K562 (cell line): ENCODE results near the gene GPHA2. TPM values are rescaled to one million over a fixed set of nuclear protein-coding genes. Genes with fewer than 3 reads are reported as not detected.
A peak's percentile ranks its signal among the peaks of the same experiment; 100 is the strongest.

Source experiments
- ATF2 ChIP-seq: sonication (generic); formaldehyde crosslinking; IDR thresholded peaks from 2 replicates; pipeline ENCODE4 v1.8.1; 2022; ENCODE audit warnings: missing genetic modification reagents
- CBX1 ChIP-seq: sonication (generic); IDR thresholded peaks from 2 replicates; pipeline ENCODE4 v1.6.1; 2016; ENCODE audit warnings: antibody characterized with exemption, low read depth, mild to moderate bottlenecking
- JUNB ChIP-seq: fragments of 450-650 bp; formaldehyde crosslinking; conservative IDR thresholded peaks from 2 replicates; pipeline ENCODE4 v1.4.0; 2020; ENCODE audit warnings: mild to moderate bottlenecking
- MCM2 ChIP-seq: fragments of 450-650 bp; IDR thresholded peaks from 2 replicates; pipeline ENCODE4 v1.6.1; 2017; ENCODE audit warnings: low read depth, mild to moderate bottlenecking
- MTA1 ChIP-seq: fragments of 450-650 bp; IDR thresholded peaks from 2 replicates; pipeline ENCODE4 v1.6.1; 2017; ENCODE audit warnings: borderline replicate concordance
- RBFOX2 ChIP-seq: fragments of 200-400 bp; formaldehyde crosslinking; IDR thresholded peaks from 2 replicates; pipeline ENCODE4 v1.6.1; 2017; ENCODE audit warnings: low read depth, mild to moderate bottlenecking, low read length, moderate library complexity
- RFX7 ChIP-seq: fragments of 250-450 bp; sonication (Bioruptor Pico); IDR thresholded peaks from 2 replicates; pipeline ENCODE4 v1.5.1; 2021; ENCODE audit warnings: mild to moderate bottlenecking
- USF1 ChIP-seq: sonication (generic); formaldehyde crosslinking; IDR thresholded peaks from 2 replicates; pipeline ENCODE4 v1.9.0; 2022; ENCODE audit warnings: mild to moderate bottlenecking, missing genetic modification reagents
- ZC3H11A ChIP-seq: IDR thresholded peaks from 2 replicates; pipeline ENCODE4 v1.6.1; 2012; ENCODE audit warnings: low read depth, low read length, improper control_type of control experiment
- ZFP1 ChIP-seq: fragments of 450-650 bp; formaldehyde crosslinking; IDR thresholded peaks from 2 replicates; pipeline ENCODE4 v1.4.0; 2020; ENCODE audit warnings: mild to moderate bottlenecking, mixed read lengths
- ZNF224 ChIP-seq: sonication (generic); formaldehyde crosslinking; IDR thresholded peaks from 2 replicates; pipeline ENCODE4 v1.8.0; 2022; ENCODE audit warnings: mild to moderate bottlenecking, missing genetic modification reagents
- ZNF354B ChIP-seq: fragments of 250-450 bp; sonication (Bioruptor Pico); IDR thresholded peaks from 2 replicates; pipeline ENCODE4 v1.4.0; 2020
- ZNF408 ChIP-seq: fragments of 250-450 bp; sonication (Bioruptor Pico); IDR thresholded peaks from 2 replicates; pipeline ENCODE4 v1.4.0; 2020; ENCODE audit warnings: low read depth, mild to moderate bottlenecking, moderate library complexity
- ZNF444 ChIP-seq: fragments of 250-450 bp; sonication (Bioruptor Pico); IDR thresholded peaks from 2 replicates; pipeline ENCODE4 v1.4.0; 2020; ENCODE audit warnings: mild to moderate bottlenecking, moderate library complexity
- polyA plus RNA-seq, 8 experiments: library from polyadenylated mRNA; depleted of rRNA in 4 of 8; stranded (reverse) in 5 of 8; unstranded in 3 of 8; fragments of >200 nt; fragmentation: Nextera tagmentation in 2 of 8; fragmentation: Illumina TruSeq in 1 of 8; extraction: Ambion mirVana in 2 of 8; extraction: Trizol in 1 of 8; gene quantifications; 2 replicates each; pipeline versions ENCODE4 v1.2.1 to v1.2.3, GENCODE V29; 2011 to 2014; ENCODE audit warnings: inconsistent platforms in 1 of 8, missing spikeins in 1 of 8
- total RNA-seq, 7 experiments: library from RNA; depleted of rRNA in 6 of 7; stranded (reverse); fragments of >200 nt in 6 of 7; fragmentation: Illumina TruSeq in 2 of 7; extraction: Trizol in 2 of 7; gene quantifications; 2 replicates each; pipeline versions ENCODE4 v1.2.1 to v1.2.3, GENCODE V29; 2011 to 2021; ENCODE audit warnings: low replicate concordance in 1 of 7
- TF ChIP-seq, protein P1 (sequence below): fragments of 450-650 bp; formaldehyde crosslinking; IDR thresholded peaks from 2 replicates; pipeline ENCODE4 v1.4.0; 2020; ENCODE audit warnings: mild to moderate bottlenecking, moderate library complexity
- TF ChIP-seq, protein P2 (sequence below): fragments of 450-650 bp; conservative IDR thresholded peaks from 2 replicates; pipeline ENCODE4 v1.6.1; 2016; ENCODE audit warnings: missing genetic modification characterization, low read depth, mild to moderate bottlenecking, control low read depth, missing compliant biosample characterization
- TF ChIP-seq, protein P3 (sequence below): sonication (generic); formaldehyde crosslinking; IDR thresholded peaks from 2 replicates; pipeline ENCODE4 v1.8.0; 2023; ENCODE audit warnings: missing genetic modification reagents, mild to moderate bottlenecking, borderline replicate concordance

Gene GPHA2
- total and polyA plus RNA-seq, 9 of the 15 experiments (the other 6 are each of a cell fraction or from before 2014, with no cell fraction given), result 0.17 to 0.22 TPM; not detected in 7

- TF ChIP-seq USF1 (peak; percentile 65), ZFP1 (CRISPR knock-in tag) (no peak), ZNF408 (CRISPR knock-in tag) (no peak), ATF2 (CRISPR knock-in tag) (no peak), RBFOX2 (peak; percentile 67), ZNF354B (CRISPR knock-in tag) (no peak), ZC3H11A (no peak), MCM2 (no peak), ZNF224 (CRISPR knock-in tag) (0 out of 2 replicates have a peak, but pooled peaks have one; percentile 56), RFX7 (CRISPR knock-in tag) (no peak), MTA1 (peak; percentile 48; the same call in 1 of the 2 replicates), CBX1 (no peak), JUNB (CRISPR knock-in tag) (no peak), ZNF444 (CRISPR knock-in tag) (no peak)
- TF ChIP-seq, protein P1, sequence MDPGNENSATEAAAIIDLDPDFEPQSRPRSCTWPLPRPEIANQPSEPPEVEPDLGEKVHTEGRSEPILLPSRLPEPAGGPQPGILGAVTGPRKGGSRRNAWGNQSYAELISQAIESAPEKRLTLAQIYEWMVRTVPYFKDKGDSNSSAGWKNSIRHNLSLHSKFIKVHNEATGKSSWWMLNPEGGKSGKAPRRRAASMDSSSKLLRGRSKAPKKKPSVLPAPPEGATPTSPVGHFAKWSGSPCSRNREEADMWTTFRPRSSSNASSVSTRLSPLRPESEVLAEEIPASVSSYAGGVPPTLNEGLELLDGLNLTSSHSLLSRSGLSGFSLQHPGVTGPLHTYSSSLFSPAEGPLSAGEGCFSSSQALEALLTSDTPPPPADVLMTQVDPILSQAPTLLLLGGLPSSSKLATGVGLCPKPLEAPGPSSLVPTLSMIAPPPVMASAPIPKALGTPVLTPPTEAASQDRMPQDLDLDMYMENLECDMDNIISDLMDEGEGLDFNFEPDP (CRISPR knock-in tag), result no peak
- TF ChIP-seq, protein P2, sequence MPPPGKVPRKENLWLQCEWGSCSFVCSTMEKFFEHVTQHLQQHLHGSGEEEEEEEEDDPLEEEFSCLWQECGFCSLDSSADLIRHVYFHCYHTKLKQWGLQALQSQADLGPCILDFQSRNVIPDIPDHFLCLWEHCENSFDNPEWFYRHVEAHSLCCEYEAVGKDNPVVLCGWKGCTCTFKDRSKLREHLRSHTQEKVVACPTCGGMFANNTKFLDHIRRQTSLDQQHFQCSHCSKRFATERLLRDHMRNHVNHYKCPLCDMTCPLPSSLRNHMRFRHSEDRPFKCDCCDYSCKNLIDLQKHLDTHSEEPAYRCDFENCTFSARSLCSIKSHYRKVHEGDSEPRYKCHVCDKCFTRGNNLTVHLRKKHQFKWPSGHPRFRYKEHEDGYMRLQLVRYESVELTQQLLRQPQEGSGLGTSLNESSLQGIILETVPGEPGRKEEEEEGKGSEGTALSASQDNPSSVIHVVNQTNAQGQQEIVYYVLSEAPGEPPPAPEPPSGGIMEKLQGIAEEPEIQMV, result 0 out of 2 replicates have a peak, but pooled peaks have one; percentile 18
- TF ChIP-seq, protein P3, sequence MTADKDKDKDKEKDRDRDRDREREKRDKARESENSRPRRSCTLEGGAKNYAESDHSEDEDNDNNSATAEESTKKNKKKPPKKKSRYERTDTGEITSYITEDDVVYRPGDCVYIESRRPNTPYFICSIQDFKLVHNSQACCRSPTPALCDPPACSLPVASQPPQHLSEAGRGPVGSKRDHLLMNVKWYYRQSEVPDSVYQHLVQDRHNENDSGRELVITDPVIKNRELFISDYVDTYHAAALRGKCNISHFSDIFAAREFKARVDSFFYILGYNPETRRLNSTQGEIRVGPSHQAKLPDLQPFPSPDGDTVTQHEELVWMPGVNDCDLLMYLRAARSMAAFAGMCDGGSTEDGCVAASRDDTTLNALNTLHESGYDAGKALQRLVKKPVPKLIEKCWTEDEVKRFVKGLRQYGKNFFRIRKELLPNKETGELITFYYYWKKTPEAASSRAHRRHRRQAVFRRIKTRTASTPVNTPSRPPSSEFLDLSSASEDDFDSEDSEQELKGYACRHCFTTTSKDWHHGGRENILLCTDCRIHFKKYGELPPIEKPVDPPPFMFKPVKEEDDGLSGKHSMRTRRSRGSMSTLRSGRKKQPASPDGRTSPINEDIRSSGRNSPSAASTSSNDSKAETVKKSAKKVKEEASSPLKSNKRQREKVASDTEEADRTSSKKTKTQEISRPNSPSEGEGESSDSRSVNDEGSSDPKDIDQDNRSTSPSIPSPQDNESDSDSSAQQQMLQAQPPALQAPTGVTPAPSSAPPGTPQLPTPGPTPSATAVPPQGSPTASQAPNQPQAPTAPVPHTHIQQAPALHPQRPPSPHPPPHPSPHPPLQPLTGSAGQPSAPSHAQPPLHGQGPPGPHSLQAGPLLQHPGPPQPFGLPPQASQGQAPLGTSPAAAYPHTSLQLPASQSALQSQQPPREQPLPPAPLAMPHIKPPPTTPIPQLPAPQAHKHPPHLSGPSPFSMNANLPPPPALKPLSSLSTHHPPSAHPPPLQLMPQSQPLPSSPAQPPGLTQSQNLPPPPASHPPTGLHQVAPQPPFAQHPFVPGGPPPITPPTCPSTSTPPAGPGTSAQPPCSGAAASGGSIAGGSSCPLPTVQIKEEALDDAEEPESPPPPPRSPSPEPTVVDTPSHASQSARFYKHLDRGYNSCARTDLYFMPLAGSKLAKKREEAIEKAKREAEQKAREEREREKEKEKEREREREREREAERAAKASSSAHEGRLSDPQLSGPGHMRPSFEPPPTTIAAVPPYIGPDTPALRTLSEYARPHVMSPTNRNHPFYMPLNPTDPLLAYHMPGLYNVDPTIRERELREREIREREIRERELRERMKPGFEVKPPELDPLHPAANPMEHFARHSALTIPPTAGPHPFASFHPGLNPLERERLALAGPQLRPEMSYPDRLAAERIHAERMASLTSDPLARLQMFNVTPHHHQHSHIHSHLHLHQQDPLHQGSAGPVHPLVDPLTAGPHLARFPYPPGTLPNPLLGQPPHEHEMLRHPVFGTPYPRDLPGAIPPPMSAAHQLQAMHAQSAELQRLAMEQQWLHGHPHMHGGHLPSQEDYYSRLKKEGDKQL (CRISPR knock-in tag), result no peak
These were observed 50.1 kb downstream of the GPHA2 start (continued) for GRCh38 chr11:64885367-64886286.
